HG02623 (cell line): ENCODE results near the gene PLPP6.
A peak's percentile ranks its signal among the peaks of the same experiment; 100 is the strongest.
"Not testable (repeated sequence)": the region's sequence is repeated elsewhere in the genome, so short reads cannot be mapped to it uniquely, and the experiment has no call there.

ENCODE experiments used
- ATAC-seq: cut with Tn5 transposase; IDR thresholded peaks from one replicate; pipeline ENCODE4 v1.9.1; 2021; ENCODE audit warnings: moderate library complexity; ENCODE audit not compliant: unreplicated experiment

PLPP6 gene

GRCh38 chr9:4662108-4662988 is at the start of gene PLPP6:
PLPP6 (plus strand) TSS chr9:4662294; CDS start chr9:4662376, 82 bp downstream.
- ATAC-seq = peak; percentile 90

GRCh38 chr9:4614627-4615026 is 47.5 kb upstream of the PLPP6 start:
- ATAC-seq = no peak

- ATAC-seq = no peak
Measured at GRCh38 chr9:4615251-4615650, 46.8 kb upstream of the PLPP6 start.

GRCh38 chr9:4615778-4616177 is 46.3 kb upstream of the PLPP6 start:
- ATAC-seq = no peak

- no peak for ATAC-seq
Measured at GRCh38 chr9:4617752-4618151, 44.3 kb upstream of the PLPP6 start.

- ATAC-seq = no peak
Measured at GRCh38 chr9:4618700-4619099, 43.4 kb upstream of the PLPP6 start.

GRCh38 chr9:4620057-4620765 is 41.9 kb upstream of the PLPP6 start:
- no peak for ATAC-seq

GRCh38 chr9:4620881-4621555 is 41.1 kb upstream of the PLPP6 start:
- ATAC-seq = no peak

- no peak for ATAC-seq
Measured at GRCh38 chr9:4622016-4622415, 40.1 kb upstream of the PLPP6 start.

GRCh38 chr9:4630836-4631235 is 31.3 kb upstream of the PLPP6 start:
- no peak for ATAC-seq

- no peak for ATAC-seq
Measured at GRCh38 chr9:4638968-4639367, 23.1 kb upstream of the PLPP6 start.

- no peak for ATAC-seq
Measured at GRCh38 chr9:4639420-4639819, 22.7 kb upstream of the PLPP6 start.

GRCh38 chr9:4640027-4640426 is 22.1 kb upstream of the PLPP6 start:
- ATAC-seq = no peak

GRCh38 chr9:4642351-4642750 is 19.7 kb upstream of the PLPP6 start:
- no peak for ATAC-seq

GRCh38 chr9:4654084-4654483 is 8.0 kb upstream of the PLPP6 start:
- ATAC-seq = no peak

- ATAC-seq = no peak
Measured at GRCh38 chr9:4654538-4654937, 7.6 kb upstream of the PLPP6 start.

- not testable (repeated sequence) for ATAC-seq
Measured at GRCh38 chr9:4656196-4656595, 5.9 kb upstream of the PLPP6 start.

- ATAC-seq = no peak
Measured at GRCh38 chr9:4656621-4657020, 5.5 kb upstream of the PLPP6 start.

- no peak for ATAC-seq
Measured at GRCh38 chr9:4657426-4658159, 4.5 kb upstream of the PLPP6 start.

GRCh38 chr9:4660665-4661064 is 1.4 kb upstream of the PLPP6 start:
- not testable (repeated sequence) for ATAC-seq

GRCh38 chr9:4661165-4661564 is 929 bp upstream of the PLPP6 start:
- ATAC-seq = no peak
